Caki2 (cell line): ENCODE measurements around the gene CIB1. TPM values are rescaled to one million over a fixed set of nuclear protein-coding genes. Genes with fewer than 3 reads are reported as not detected.

Experiments
- DNase-seq: peaks from one replicate; pipeline ENCODE4 v3.0.0-alpha.2; 2015; ENCODE audit warnings: low read depth
- in situ Hi-C: cut with HindIII; loops from 2 replicates; pipeline ENCODE4 v1.10.0; 2016; ENCODE audit warnings: low sequenced_read_pairs, low pct_unique_long_range_greater_than_20kb, mixed read lengths
- total RNA-seq: library from RNA; depleted of rRNA; stranded (reverse); fragments of >200 nt; shearing (Covaris generic); gene quantifications from 2 replicates; pipeline ENCODE4 v1.2.3, GENCODE V29; 2014; ENCODE audit warnings: low replicate concordance

The CIB1 gene
- total RNA-seq, 1 experiment from 2014 or later, result 334 TPM

DNA sequence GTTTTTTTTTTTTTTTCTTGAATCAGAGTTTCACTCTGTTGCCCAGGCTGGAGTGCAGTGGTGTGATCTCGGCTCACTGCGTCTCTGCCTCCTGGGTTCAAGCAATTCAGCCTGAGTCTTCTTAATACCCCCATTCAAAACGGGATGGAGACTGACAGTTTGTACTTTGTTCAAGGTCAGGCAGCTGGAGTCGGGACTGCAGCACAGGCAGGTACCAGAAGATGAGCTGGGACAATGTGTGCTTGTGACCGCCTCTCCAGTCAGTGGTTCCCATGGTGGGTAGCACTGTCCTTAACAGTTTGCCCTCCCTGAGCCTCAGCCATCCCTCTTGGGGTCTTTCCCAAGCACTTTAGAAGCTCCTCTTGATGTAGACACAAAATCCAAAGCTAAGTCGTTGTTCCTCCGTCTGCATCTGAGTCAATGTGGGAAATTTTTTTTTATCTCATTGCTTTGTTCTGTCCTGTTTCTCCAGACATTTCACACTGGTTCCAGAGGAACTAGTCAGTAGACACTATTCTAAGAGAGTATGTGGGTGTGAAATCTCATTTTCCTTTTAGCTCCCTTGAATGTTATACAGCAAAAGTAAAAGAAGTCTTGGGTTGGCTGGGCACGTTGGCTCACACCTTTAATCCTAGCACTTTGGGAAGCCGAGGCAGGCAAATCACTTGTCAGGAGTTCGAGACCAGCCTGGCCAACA lies 10.3 kb upstream of the CIB1 start:
- in situ Hi-C loops, result no loop called here
- no peak for DNase-seq

DNA sequence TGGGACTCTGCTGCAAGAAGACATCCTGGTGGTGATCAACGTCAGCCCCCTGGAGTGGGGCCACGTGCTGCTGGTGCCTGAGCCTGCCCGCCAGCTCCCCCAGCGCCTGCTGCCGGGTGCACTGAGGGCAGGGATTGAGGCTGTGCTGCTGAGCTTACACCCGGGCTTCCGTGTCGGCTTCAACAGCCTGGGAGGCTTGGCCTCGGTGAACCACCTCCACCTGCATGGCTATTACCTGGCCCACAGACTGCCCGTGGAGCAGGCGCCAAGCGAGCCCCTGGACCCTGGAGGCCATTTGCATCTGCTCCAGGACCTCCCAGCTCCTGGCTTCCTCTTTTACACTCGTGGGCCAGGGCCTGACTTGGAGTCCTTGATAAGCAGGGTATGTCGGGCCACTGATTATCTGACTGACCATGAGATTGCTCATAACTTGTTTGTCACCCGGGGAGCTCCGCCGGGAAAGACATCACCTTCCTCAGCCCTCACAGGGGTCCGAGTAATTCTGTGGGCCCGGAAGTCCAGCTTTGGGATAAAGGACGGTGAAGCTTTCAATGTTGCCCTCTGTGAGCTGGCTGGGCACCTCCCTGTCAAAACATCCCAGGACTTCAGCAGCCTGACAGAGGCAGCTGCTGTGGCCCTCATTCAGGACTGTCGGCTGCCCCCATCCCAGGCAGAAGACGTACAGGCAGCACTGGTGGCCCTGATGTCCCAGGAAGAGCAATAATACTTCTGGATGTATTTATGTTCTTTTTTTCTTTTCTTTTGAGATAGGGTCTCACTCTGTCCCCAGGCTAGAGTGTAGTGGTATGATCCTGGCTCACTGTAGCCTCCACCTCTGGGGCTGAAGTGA lies 7.8 kb upstream of the CIB1 start:
- DNase-seq, result no peak
- in situ Hi-C loops, result no loop called here

DNA sequence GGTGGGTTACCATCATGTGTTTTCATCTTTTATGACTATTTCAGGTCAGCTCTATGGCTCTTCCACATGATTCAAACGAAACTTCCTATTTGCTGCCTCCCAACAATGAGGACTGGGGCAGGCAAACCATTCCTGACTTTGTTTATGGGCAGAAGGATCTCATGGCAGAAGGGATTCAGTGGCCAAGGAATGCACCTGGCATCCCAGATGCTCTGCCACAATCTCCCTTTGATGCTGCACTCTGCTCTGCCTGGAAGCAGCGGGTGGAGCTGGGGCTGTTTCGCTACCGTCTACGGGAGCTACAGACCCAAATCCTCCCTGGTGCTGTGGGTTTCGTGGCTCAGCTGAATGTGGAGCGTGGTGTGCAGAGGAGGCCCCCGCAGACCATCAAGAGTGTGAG lies 7.1 kb upstream of the CIB1 start:
- no peak for DNase-seq
- in situ Hi-C loops, result no loop called here

DNA sequence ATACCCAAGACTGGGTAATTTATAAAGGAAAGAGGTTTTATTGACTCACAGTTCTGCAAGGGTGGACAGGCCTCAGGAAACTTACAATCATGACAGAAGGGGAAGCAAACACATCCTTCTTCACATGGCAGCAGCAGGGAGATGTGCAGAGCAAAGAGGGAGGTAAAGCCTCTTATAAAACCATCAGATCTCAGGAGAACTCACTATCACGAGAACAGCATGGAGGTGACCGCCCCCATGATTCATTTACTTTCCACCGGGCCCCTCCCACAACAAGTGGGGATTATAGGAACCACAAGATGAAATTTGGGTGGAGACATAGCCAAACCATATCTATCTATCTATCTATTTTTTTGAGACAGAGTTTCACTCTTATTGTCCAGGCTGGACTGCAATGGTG lies 5.6 kb upstream of the CIB1 start:
- in situ Hi-C loops, result no loop called here
- no peak for DNase-seq

DNA sequence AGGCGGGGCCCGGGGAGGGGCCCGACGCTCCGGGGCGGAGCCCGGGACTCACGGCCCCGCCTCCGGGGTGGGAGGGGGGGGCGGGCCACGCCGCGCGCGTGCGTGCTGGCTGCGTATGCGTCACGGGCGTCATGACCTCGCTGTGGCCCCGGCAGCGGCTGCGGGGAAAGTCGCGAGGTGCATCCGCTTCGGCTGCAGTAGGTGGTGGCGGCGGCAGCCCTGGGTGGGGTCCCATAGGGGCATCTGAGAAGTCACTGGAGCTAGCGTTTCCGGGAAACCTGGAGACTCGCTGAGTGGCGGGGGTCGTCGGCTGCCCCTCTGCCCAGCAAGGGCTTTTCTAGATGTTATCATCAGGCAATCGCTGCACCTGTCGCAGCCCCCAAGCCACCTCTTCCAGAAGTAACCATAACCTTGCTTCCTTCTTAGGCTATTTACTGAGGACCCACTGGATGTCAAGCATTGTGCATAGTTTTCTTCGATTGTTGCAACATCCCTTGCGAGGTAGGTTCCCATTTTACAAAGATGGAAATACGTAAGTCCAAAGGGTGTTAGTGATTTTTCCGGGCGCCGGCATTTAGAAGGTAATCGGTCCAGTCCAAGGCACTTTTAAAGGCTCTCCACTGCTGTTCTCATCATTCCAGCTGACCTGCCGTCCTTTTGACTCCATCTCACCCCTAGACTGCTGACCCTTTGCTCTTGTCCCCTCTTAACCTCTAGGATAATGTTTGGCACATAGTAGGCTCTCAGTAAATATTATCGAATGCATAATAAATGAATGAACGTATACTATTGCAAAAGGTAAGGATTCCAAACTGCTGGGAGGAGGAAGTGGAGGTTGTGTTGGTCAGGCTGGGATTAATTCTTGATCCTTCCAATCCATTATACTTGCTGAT lies 601 bp upstream of the CIB1 start, which contains the start of gene GDPGP1:
Gene GDPGP1 (plus strand): TSS at position 114 of the 893 bp plus-strand sequence. CDS start 6,700 bp downstream, outside the sequence.
- DNase-seq, result peak; percentile 95
- in situ Hi-C loops, result no loop called here

DNA sequence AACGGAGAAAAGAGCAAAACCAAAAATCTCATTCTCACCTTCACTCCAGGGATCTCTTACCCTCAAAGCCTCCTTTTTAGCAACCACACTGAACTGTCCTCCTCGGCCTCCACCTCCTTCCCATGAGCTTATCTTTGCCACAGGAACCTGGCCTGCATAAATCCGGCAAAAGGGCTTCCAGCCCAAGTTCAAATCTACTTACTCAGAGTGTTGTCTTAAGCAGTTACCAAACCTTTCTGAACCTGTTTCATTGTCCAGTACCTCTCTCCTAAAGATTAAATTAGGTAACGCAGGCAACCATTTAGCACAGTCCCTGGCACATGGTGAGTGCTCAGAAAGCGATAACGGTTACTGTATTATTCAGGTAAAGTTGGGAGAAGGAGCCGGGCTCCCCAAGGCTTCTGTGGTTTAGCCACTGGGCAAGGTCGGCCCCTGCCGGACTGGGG lies 777 bp downstream of the CIB1 start:
- DNase-seq, result no peak
- in situ Hi-C loops, result no loop called here

DNA sequence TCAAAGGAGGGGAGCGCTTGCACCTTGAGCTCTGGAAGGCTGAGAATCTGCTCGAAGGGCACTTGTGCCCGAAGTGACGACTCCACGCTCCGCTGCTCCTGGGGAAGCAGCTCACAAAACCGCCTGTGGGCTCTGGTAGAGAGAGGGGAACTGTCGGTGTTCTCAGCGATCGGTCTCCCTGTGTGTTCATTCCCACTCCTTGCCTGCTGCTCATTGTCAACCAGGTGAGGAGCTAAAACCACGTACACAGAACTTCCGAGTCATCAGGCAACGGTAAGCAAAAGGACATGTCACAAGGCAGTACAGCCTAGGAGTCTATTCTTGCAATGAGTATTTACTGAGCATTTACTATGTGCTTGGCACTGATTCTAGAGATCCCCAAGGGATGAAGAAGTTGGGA lies 1.5 kb downstream of the CIB1 start:
- DNase-seq, result no peak
- in situ Hi-C loops, result no loop called here

DNA sequence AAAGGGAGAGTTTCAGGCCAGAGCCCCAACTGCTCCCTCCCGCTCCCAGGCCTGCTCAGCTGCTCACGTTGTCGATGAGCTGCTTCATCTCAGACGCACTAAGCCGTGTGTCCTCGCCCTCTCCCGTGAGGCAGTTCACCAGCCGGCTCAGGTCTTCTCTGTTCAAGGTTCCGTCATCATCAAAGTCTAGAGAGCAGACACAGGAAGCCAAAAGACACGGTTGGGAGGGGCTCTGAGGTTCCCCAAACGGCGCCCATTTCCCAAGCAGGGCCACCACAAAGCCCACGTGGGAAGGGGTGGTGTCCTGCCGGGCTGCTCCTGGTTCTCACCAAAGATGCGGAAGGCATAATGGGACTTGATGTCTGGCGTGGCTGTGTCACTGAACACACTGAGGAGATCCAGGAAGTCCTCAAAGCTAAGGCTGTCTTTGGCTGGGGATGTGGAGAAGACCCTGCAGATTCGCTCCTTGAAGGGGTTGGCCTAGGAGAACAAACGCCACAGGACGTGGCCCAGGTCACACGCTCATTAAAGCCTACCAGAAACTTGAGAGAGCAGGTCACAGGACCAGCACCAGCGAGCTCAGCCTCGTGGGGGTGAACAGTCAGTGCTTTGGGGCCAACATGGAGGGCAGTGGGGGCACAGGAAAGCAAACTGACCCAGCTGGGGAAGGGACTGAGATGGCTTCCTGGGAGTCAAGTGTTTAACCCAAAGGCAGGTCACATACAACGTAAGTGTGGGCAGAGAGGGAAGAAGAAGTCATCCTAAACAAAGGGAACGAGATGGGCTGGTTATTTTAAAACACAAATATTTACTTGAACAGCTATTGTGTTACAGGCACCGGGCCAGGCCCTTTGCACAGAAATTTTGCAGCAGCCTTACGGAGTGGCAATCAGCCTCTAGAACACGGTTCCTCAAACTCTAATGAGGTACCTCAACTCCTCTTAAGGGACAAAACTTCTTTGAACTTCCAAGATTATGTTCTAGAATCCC lies 2.4 kb downstream of the CIB1 start:
- in situ Hi-C loops, result no loop called here
- DNase-seq, result no peak

DNA sequence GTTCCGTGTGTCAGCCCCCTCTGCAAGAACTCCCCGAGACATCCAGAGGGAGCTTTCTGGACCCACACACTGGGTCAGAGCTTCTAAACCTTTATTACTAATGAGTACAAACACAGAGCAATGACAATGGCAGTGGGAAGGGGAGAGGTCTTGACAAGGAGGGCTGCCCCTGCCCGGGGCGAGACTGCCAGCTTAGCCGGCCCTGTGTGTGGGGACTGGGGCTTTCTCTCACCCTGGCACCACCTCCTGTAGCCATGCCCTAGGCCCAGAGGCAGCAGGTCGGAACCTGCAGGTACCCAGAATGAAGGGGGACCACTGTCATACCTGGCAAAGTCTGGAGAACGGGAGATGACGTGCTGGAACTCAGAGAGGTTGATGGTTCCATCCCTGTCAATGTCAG lies 3.1 kb downstream of the CIB1 start:
- no peak for DNase-seq
- in situ Hi-C loops, result no loop called here

DNA sequence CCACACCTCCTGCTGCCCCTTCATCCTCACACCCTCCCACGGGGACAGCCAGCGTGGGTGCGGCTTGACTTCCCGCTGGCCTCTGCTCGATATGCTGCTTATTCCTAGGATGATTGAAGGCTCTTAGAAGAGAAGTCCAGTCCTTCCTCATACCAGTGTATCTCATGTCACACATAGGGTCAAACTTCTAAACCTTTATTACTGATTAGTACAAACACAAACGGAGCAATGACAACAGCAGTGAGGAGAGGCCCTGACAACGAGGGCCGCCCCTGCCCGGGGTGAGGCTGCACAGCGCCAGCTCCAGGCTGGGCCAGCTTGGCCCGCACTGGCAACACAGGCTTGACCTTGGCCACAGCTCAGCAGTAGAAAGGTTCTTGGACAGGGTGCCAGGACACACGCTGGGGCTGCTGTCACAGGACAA lies 3.7 kb downstream of the CIB1 start:
- in situ Hi-C loops, result no loop called here
- peak; percentile 59 for DNase-seq

DNA sequence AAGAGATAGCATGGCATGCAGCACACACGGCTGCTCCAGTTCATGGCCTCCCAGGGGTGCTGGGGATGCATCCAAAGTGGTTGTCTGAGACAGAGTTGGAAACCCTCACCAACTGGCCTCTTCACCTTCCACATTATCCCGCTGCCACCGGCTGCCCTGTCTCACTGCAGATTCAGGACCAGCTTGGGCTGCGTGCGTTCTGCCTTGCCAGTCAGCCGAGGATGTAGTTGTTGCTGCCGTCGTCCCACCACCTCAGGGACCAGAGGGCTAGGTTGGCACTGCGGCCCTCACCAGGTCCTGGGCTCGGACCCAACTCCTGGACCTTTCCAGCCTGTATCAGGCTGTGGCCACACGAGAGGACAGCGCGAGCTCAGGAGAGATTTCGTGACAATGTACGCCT lies 4.8 kb downstream of the CIB1 start:
- DNase-seq, result no peak

DNA sequence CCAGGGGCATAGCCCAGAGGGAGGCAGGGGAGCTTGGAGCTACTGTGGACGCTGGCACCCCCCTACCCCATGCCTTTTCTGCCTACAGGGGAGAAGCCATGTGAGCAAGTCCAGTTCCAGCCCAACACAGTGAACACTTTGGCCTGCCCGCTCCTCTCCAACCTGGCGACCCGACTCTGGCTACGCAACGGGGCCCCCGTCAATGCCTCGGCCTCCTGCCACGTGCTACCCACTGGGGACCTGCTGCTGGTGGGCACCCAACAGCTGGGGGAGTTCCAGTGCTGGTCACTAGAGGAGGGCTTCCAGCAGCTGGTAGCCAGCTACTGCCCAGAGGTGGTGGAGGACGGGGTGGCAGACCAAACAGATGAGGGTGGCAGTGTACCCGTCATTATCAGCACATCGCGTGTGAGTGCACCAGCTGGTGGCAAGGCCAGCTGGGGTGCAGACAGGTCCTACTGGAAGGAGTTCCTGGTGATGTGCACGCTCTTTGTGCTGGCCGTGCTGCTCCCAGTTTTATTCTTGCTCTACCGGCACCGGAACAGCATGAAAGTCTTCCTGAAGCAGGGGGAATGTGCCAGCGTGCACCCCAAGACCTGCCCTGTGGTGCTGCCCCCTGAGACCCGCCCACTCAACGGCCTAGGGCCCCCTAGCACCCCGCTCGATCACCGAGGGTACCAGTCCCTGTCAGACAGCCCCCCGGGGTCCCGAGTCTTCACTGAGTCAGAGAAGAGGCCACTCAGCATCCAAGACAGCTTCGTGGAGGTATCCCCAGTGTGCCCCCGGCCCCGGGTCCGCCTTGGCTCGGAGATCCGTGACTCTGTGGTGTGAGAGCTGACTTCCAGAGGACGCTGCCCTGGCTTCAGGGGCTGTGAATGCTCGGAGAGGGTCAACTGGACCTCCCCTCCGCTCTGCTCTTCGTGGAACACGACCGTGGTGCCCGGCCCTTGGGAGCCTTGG lies 5.6 kb downstream of the CIB1 start:
- in situ Hi-C loops, result no loop called here
- no peak for DNase-seq

More for the DNA sequence above, 4.8 kb downstream of the CIB1 start:
- in situ Hi-C loops, result no loop called here

DNA sequence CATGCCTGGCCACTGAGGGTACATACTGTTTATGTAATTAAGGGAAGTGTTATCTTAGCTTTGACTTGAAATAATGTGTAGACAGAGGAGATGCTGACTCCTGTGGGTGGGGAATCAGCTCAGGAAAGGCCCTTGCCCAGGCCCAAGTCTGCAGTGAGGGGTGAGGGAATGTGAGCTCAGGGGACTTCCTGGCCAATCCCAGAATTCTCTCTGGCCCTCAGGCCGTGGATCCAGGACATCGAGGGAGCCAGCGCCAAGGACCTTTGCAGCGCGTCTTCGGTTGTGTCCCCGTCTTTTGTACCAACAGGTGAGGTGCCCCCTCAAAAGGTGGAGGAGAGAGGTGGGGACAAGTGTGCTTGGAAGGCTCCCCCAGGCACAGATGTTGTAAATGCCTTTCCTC lies 6.4 kb downstream of the CIB1 start:
- DNase-seq, result no peak
- in situ Hi-C loops, result no loop called here

DNA sequence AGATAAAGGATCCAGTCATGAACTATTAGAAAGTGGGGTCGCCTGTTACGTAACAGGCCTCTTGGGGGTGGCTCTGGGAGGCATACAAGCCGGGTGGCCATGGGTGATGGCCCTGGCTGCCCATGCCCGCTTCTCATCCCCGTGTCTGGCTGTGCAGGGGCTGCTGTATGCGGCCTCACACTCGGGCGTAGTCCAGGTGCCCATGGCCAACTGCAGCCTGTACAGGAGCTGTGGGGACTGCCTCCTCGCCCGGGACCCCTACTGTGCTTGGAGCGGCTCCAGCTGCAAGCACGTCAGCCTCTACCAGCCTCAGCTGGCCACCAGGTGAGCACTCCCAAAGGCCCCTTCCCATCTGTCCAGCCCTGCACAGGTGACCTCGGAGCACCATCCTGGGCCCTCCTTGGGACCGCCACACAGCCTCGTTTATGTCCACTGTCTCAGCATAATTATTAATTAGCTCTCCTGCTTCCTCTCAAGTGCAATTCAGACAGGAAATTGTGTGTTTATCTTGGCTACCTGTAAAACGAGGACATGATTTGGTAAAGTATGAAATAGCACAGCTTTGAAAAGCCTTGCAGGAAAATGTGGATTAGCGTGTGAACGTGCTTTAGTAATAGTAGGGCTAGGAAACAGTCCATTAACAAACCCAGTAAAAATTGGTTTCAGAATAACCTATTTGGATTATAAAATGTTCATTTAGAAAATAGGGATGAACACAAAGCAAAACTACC lies 8.1 kb downstream of the CIB1 start:
- in situ Hi-C loops, result no loop called here
- no peak for DNase-seq

DNA sequence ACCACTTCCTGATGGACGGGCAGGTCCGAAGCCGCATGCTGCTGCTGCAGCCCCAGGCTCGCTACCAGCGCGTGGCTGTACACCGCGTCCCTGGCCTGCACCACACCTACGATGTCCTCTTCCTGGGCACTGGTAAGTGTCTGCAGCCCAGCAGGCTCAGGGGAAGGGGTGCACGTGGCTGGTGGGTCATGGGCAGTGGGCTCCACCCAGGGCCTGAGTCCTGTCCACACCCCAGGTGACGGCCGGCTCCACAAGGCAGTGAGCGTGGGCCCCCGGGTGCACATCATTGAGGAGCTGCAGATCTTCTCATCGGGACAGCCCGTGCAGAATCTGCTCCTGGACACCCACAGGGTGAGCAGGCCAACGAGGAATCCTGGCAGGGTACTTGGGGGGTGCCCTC lies 8.7 kb downstream of the CIB1 start:
- in situ Hi-C loops, result no loop called here
- DNase-seq, result no peak
